GM20000 (cell line): ENCODE results near the gene CDH9.

ENCODE experiments used
- DNase-seq: peaks from one replicate; pipeline ENCODE4 v3.0.0; 2012; ENCODE audit warnings: low spot score
- CTCF ChIP-seq: IDR thresholded peaks from 2 replicates; pipeline ENCODE4 v1.5.1; 2012; ENCODE audit warnings: mild to moderate bottlenecking, control low read depth; ENCODE audit errors: extremely low read depth, missing control alignments

The CDH9 gene

GRCh38 chr5:27038476-27038875, at the start of gene CDH9:
TSS of gene CDH9 (minus strand) at chr5:27038586. CDS start at chr5:26988333, 50,253 bp downstream.
- DNase-seq, result no peak
- no peak for TF ChIP-seq CTCF

GRCh38 chr5:27087747-27088146, 49.4 kb upstream of the CDH9 start:
- no peak for DNase-seq

GRCh38 chr5:27083449-27084415, 45.3 kb upstream of the CDH9 start:
- no peak for DNase-seq
- no peak for TF ChIP-seq CTCF

More at GRCh38 chr5:27087747-27088146, 49.4 kb upstream of the CDH9 start:
- TF ChIP-seq CTCF, result no peak

GRCh38 chr5:27080147-27080546, 41.8 kb upstream of the CDH9 start:
- no peak for TF ChIP-seq CTCF
- DNase-seq, result no peak

- TF ChIP-seq CTCF, result no peak
- no peak for DNase-seq
Measured at GRCh38 chr5:27062451-27062850, 24.1 kb upstream of the CDH9 start.

GRCh38 chr5:27048510-27048909, 10.1 kb upstream of the CDH9 start:
- DNase-seq, result no peak
- TF ChIP-seq CTCF, result no peak

- no peak for TF ChIP-seq CTCF
- no peak for DNase-seq
Measured at GRCh38 chr5:27041372-27041771, 3.0 kb upstream of the CDH9 start.
